Activated CD8-positive, alpha-beta T cell treated with anti-CD3 and anti-CD28 coated beads, Interleukin-2, amount 10 ng/mL, durations not matched to agents 7 days and 5 days (primary cell): Measurements from ENCODE around the gene VSNL1. TPM values are rescaled to one million over a fixed set of nuclear protein-coding genes. Genes with fewer than 3 reads are reported as not detected.
"Not testable (repeated sequence)": the region's sequence is repeated elsewhere in the genome, so short reads cannot be mapped to it uniquely, and the experiment has no call there.

Experiments
- ATAC-seq: fragments of 150-1000 bp; cut with Tn5 transposase; one replicate; pipeline ENCODE4 v1.10.0; 2021; ENCODE audit warnings: moderate library complexity
- CTCF ChIA-PET: fragments of 350-600 bp; sonication (Branson Sonifier 250); formaldehyde crosslinking; loops from one replicate; lab custom pipeline; 2021; ENCODE audit warnings: antibody characterized with exemption; lab: Charles Lee
- POLR2A ChIA-PET: fragments of 350-600 bp; sonication (Branson Sonifier 250); formaldehyde crosslinking; loops from one replicate; lab custom pipeline; 2021; ENCODE audit warnings: antibody characterized with exemption; lab: Charles Lee
- DNase-seq: peaks from one replicate; pipeline ENCODE4 v3.0.0-alpha.2; 2020
- H3K27ac Mint-ChIP-seq: one replicate; pipeline ENCODE4 v1.8.0; 2021; ENCODE audit warnings: mild to moderate bottlenecking, mixed read lengths
- H3K27me3 Mint-ChIP-seq: one replicate; pipeline ENCODE4 v1.8.0; 2021; ENCODE audit warnings: low read depth, mixed read lengths
- H3K36me3 Mint-ChIP-seq: one replicate; pipeline ENCODE4 v1.8.0; 2021; ENCODE audit warnings: low read depth, mixed read lengths
- H3K4me1 Mint-ChIP-seq: one replicate; pipeline ENCODE4 v1.8.0; 2021; ENCODE audit warnings: low read depth, mixed read lengths
- H3K4me3 Mint-ChIP-seq: one replicate; pipeline ENCODE4 v1.8.0; 2021; ENCODE audit warnings: mild to moderate bottlenecking, mixed read lengths
- H3K9me3 Mint-ChIP-seq: one replicate; pipeline ENCODE4 v1.8.0; 2022; ENCODE audit warnings: mixed read lengths; ENCODE audit not compliant: insufficient read depth
- total RNA-seq, 2 experiments: library from RNA; stranded (reverse); gene quantifications; one replicate each; pipeline ENCODE4 v1.2.3, GENCODE V29; 2021

VSNL1 gene
- total RNA-seq, 2 experiments from 2014 or later = not detected

- peaks cover 8% of the 10 kb centered on the region for H3K36me3 Mint-ChIP-seq
- no peaks in the 10 kb centered on the region for H3K4me1 Mint-ChIP-seq
- H3K27me3 Mint-ChIP-seq = peaks cover 44% of the 10 kb centered on the region
- no peak overlapping the region for H3K4me3 Mint-ChIP-seq
- ATAC-seq (no peak), DNase-seq (no peak)
- POLR2A ChIA-PET = no interaction called here
- CTCF ChIA-PET = no interaction called here
- no peaks in the 10 kb centered on the region for H3K9me3 Mint-ChIP-seq
- H3K27ac Mint-ChIP-seq = no peak overlapping the region
Observed at GRCh38 chr2:17544256-17544655, 3.8 kb downstream of the VSNL1 start.

GRCh38 chr2:17545680-17546613, 5.5 kb downstream of the VSNL1 start:
- no peak for DNase-seq
- no peaks in the 10 kb centered on the region for H3K4me1 Mint-ChIP-seq
- CTCF ChIA-PET = no interaction called here
- no peak overlapping the region for H3K4me3 Mint-ChIP-seq
- POLR2A ChIA-PET = no interaction called here
- peaks cover 30% of the 10 kb centered on the region for H3K27me3 Mint-ChIP-seq
- ATAC-seq = no peak
- H3K9me3 Mint-ChIP-seq = no peaks in the 10 kb centered on the region
- H3K36me3 Mint-ChIP-seq = peaks cover 5% of the 10 kb centered on the region
- H3K27ac Mint-ChIP-seq = no peak overlapping the region

- no peak overlapping the region for H3K4me3 Mint-ChIP-seq
- no peaks in the 10 kb centered on the region for H3K9me3 Mint-ChIP-seq
- CTCF ChIA-PET = no interaction called here
- H3K4me1 Mint-ChIP-seq = no peaks in the 10 kb centered on the region
- H3K27me3 Mint-ChIP-seq = peaks cover 18% of the 10 kb centered on the region
- H3K36me3 Mint-ChIP-seq = no peaks in the 10 kb centered on the region
- no peak overlapping the region for H3K27ac Mint-ChIP-seq
- POLR2A ChIA-PET = no interaction called here
- ATAC-seq (no peak), DNase-seq (no peak)
Observed at GRCh38 chr2:17547237-17547636, 6.7 kb downstream of the VSNL1 start.

GRCh38 chr2:17547737-17548136, 7.2 kb downstream of the VSNL1 start:
- Mint-ChIP-seq H3K27ac (no peak overlapping the region), H3K4me1 (no peaks in the 10 kb centered on the region), H3K36me3 (no peaks in the 10 kb centered on the region), H3K9me3 (no peaks in the 10 kb centered on the region), H3K27me3 (peaks cover 15% of the 10 kb centered on the region), H3K4me3 (no peak overlapping the region)
- no peak for DNase-seq
- POLR2A ChIA-PET = no interaction called here
- CTCF ChIA-PET = no interaction called here
- no peak for ATAC-seq

GRCh38 chr2:17550907-17551306, 10.4 kb downstream of the VSNL1 start:
- ChIA-PET POLR2A (no interaction called here), CTCF (no interaction called here)
- Mint-ChIP-seq H3K27ac (no peak overlapping the region), H3K9me3 (no peaks in the 10 kb centered on the region), H3K36me3 (no peaks in the 10 kb centered on the region), H3K27me3 (peaks cover 5% of the 10 kb centered on the region), H3K4me1 (no peaks in the 10 kb centered on the region), H3K4me3 (no peak overlapping the region)
- DNase-seq = no peak
- no peak for ATAC-seq

GRCh38 chr2:17555150-17555549, 14.7 kb downstream of the VSNL1 start:
- ATAC-seq (no peak), DNase-seq (no peak)
- no peaks in the 10 kb centered on the region for H3K4me1 Mint-ChIP-seq
- H3K4me3 Mint-ChIP-seq = no peak overlapping the region
- no peak overlapping the region for H3K27ac Mint-ChIP-seq
- CTCF ChIA-PET = no interaction called here
- POLR2A ChIA-PET = no interaction called here
- no peaks in the 10 kb centered on the region for H3K36me3 Mint-ChIP-seq
- H3K27me3 Mint-ChIP-seq = peaks cover 7% of the 10 kb centered on the region
- no peaks in the 10 kb centered on the region for H3K9me3 Mint-ChIP-seq

- ATAC-seq (no peak), DNase-seq (no peak)
- Mint-ChIP-seq H3K4me3 (no peak overlapping the region), H3K27ac (no peak overlapping the region), H3K27me3 (peaks cover 7% of the 10 kb centered on the region), H3K4me1 (no peaks in the 10 kb centered on the region), H3K9me3 (no peaks in the 10 kb centered on the region), H3K36me3 (no peaks in the 10 kb centered on the region)
- CTCF ChIA-PET = no interaction called here
- POLR2A ChIA-PET = no interaction called here
Observed at GRCh38 chr2:17557596-17557995, 17.1 kb downstream of the VSNL1 start.

GRCh38 chr2:17558053-17558452, 17.6 kb downstream of the VSNL1 start:
- H3K27me3 Mint-ChIP-seq = peaks cover 7% of the 10 kb centered on the region
- ChIA-PET CTCF (no interaction called here), POLR2A (no interaction called here)
- no peak overlapping the region for H3K4me3 Mint-ChIP-seq
- H3K27ac Mint-ChIP-seq = no peak overlapping the region
- DNase-seq (no peak), ATAC-seq (no peak)
- H3K4me1 Mint-ChIP-seq = no peaks in the 10 kb centered on the region
- no peaks in the 10 kb centered on the region for H3K9me3 Mint-ChIP-seq
- H3K36me3 Mint-ChIP-seq = no peaks in the 10 kb centered on the region

GRCh38 chr2:17558878-17559277, 18.4 kb downstream of the VSNL1 start:
- ATAC-seq = no peak
- Mint-ChIP-seq H3K27me3 (peaks cover 6% of the 10 kb centered on the region), H3K27ac (no peak overlapping the region), H3K9me3 (no peaks in the 10 kb centered on the region), H3K4me3 (no peak overlapping the region), H3K36me3 (no peaks in the 10 kb centered on the region), H3K4me1 (no peaks in the 10 kb centered on the region)
- no peak for DNase-seq
- CTCF ChIA-PET = no interaction called here
- POLR2A ChIA-PET = no interaction called here

- H3K9me3 Mint-ChIP-seq, POLR2A ChIA-PET, H3K27me3 Mint-ChIP-seq, DNase-seq, H3K27ac Mint-ChIP-seq, H3K4me1 Mint-ChIP-seq, H3K36me3 Mint-ChIP-seq, H3K4me3 Mint-ChIP-seq, ATAC-seq, CTCF ChIA-PET: not testable (repeated sequence)
Observed at GRCh38 chr2:17565726-17566125, 25.2 kb downstream of the VSNL1 start.

- peaks cover under 1% of the 10 kb centered on the region for H3K27me3 Mint-ChIP-seq
- no peaks in the 10 kb centered on the region for H3K36me3 Mint-ChIP-seq
- no peaks in the 10 kb centered on the region for H3K4me1 Mint-ChIP-seq
- no peaks in the 10 kb centered on the region for H3K9me3 Mint-ChIP-seq
- CTCF ChIA-PET = no interaction called here
- no peak overlapping the region for H3K27ac Mint-ChIP-seq
- no peak overlapping the region for H3K4me3 Mint-ChIP-seq
- no peak for ATAC-seq
- no peak for DNase-seq
- POLR2A ChIA-PET = no interaction called here
Observed at GRCh38 chr2:17571681-17572080, 31.2 kb downstream of the VSNL1 start.

GRCh38 chr2:17573085-17573803, 32.7 kb downstream of the VSNL1 start:
- ChIA-PET POLR2A (no interaction called here), CTCF (no interaction called here)
- Mint-ChIP-seq H3K36me3 (no peaks in the 10 kb centered on the region), H3K4me3 (no peak overlapping the region), H3K27me3 (peaks cover 2% of the 10 kb centered on the region), H3K9me3 (no peaks in the 10 kb centered on the region), H3K27ac (no peak overlapping the region), H3K4me1 (peaks cover 2% of the 10 kb centered on the region)
- ATAC-seq = no peak
- no peak for DNase-seq
